ENCODE measurements around the gene CACNG5.

- TF ChIP-seq CTCF (IDR thresholded peaks at IDR 0.05) (no peak), POLR2A (IDR thresholded peaks at IDR 0.05) (no peak)
These were observed 14.2 kb downstream of the CACNG5 start for GRCh38 chr17:66849032-66849655.
